Measurements from ENCODE around the gene CLDN4. TPM values are rescaled to one million over a fixed set of nuclear protein-coding genes. Genes with fewer than 3 reads are reported as not detected.

The CLDN4 gene
- total RNA-seq, 1 experiment from 2014 or later = 283 TPM

DNA sequence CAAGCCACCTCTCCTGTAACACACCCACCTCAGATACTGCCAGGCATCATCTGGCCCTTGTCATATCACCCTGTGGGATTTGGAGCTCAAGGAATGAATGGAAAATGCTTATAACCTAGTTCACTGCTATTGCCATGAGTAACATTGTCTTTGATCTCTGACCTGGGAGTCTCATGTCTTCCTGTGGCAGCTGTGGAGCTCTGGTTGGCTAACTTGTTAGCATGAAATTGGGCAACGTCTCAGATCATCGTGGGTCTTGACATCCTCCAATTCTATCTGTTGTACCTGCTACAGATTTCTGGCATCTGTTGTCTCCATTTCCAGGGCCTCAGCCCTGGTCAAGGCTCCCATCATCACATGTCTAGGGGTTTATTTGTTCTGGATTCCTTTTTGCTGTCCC lies 28.0 kb downstream of the CLDN4 start:
- Mint-ChIP-seq H3K27ac (ENCODE audit: unreplicated experiment) (no peak overlapping the region), H3K27me3 (ENCODE audit: unreplicated experiment) (no peaks in the 10 kb centered on the region), H3K4me1 (ENCODE audit: low read depth, unreplicated experiment) (no peaks in the 10 kb centered on the region), H3K9me3 (ENCODE audit: low read depth, unreplicated experiment) (no peaks in the 10 kb centered on the region), H3K36me3 (ENCODE audit: insufficient read depth, unreplicated experiment) (no peaks in the 10 kb centered on the region), H3K4me3 (ENCODE audit: low read depth, unreplicated experiment) (no peak overlapping the region)
- BruUV-seq (replicated peaks) = no TSS peak
- CTCF ChIA-PET = no interaction called here
- intact Hi-C loops (cut with micrococcal nuclease; ENCODE audit: unreplicated experiment) = no loop called here
- TF ChIP-seq, protein P1, sequence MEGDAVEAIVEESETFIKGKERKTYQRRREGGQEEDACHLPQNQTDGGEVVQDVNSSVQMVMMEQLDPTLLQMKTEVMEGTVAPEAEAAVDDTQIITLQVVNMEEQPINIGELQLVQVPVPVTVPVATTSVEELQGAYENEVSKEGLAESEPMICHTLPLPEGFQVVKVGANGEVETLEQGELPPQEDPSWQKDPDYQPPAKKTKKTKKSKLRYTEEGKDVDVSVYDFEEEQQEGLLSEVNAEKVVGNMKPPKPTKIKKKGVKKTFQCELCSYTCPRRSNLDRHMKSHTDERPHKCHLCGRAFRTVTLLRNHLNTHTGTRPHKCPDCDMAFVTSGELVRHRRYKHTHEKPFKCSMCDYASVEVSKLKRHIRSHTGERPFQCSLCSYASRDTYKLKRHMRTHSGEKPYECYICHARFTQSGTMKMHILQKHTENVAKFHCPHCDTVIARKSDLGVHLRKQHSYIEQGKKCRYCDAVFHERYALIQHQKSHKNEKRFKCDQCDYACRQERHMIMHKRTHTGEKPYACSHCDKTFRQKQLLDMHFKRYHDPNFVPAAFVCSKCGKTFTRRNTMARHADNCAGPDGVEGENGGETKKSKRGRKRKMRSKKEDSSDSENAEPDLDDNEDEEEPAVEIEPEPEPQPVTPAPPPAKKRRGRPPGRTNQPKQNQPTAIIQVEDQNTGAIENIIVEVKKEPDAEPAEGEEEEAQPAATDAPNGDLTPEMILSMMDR (IDR thresholded peaks at IDR 0.05; ENCODE audit: unreplicated experiment) = no peak
- no peak for DNase-seq

DNA sequence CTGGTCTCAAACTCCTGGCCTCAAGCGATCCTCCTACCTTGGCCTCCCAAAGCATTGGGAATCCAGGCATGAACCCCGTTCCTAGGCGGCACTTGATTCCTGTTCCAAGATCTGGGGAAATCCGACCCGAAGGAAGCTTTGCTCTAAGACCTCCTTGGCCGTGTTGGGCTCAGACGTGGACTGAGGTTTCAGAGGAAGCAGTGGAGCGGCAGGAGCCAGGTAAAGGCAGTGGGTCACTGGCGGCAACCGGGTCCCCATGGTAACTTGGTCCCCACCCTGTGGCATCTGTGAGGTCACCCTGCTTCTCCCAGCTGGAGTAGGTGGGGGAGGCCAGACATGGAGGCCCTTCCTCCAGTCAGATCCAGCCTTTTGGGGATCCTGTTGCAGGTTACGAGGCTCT lies 30.1 kb downstream of the CLDN4 start, which contains the start of gene TMEM270:
TMEM270 (plus strand) TSS at position 301 of the 400 bp plus-strand sequence; CDS start at position 337, 36 bp downstream.
- H3K27me3 Mint-ChIP-seq (ENCODE audit: unreplicated experiment) = no peaks in the 10 kb centered on the region
- no peak within 1 kb of the TSS for H3K4me3 Mint-ChIP-seq (ENCODE audit: low read depth, unreplicated experiment)
- H3K9me3 Mint-ChIP-seq (ENCODE audit: low read depth, unreplicated experiment) = no peaks in the 10 kb centered on the region
- no peak for DNase-seq
- CTCF ChIA-PET = interaction anchor here (0.6 kb wide), 1 partner anchor 101 kb away, joined by 3 read pairs; no protein-coding TSS in a partner anchor
- no peak within 1 kb of the TSS for H3K27ac Mint-ChIP-seq (ENCODE audit: unreplicated experiment)
- no peaks in the 10 kb centered on the region for H3K36me3 Mint-ChIP-seq (ENCODE audit: insufficient read depth, unreplicated experiment)
- TF ChIP-seq, protein P1 (IDR thresholded peaks at IDR 0.05; ENCODE audit: unreplicated experiment) = no peak
- intact Hi-C loops (cut with micrococcal nuclease; ENCODE audit: unreplicated experiment) = no loop called here
- H3K4me1 Mint-ChIP-seq (ENCODE audit: low read depth, unreplicated experiment) = no peaks in the 10 kb centered on the region
- BruUV-seq (replicated peaks) = no TSS peak

- H3K9me3 Mint-ChIP-seq (ENCODE audit: low read depth, unreplicated experiment) = no peaks in the 10 kb centered on the region
- no peaks in the 10 kb centered on the region for H3K27me3 Mint-ChIP-seq (ENCODE audit: unreplicated experiment)
- intact Hi-C loops (cut with micrococcal nuclease; ENCODE audit: unreplicated experiment) = no loop called here
- no peak overlapping the region for H3K4me3 Mint-ChIP-seq (ENCODE audit: low read depth, unreplicated experiment)
- H3K4me1 Mint-ChIP-seq (ENCODE audit: low read depth, unreplicated experiment) = no peaks in the 10 kb centered on the region
- TF ChIP-seq, protein P1 (IDR thresholded peaks at IDR 0.05; ENCODE audit: unreplicated experiment) = no peak
- no peaks in the 10 kb centered on the region for H3K36me3 Mint-ChIP-seq (ENCODE audit: insufficient read depth, unreplicated experiment)
- no peak overlapping the region for H3K27ac Mint-ChIP-seq (ENCODE audit: unreplicated experiment)
- no peak for DNase-seq
- no TSS peak for BruUV-seq (replicated peaks)
- CTCF ChIA-PET = interaction anchor here (0.6 kb wide), 1 partner anchor 100 kb away, joined by 3 read pairs; no protein-coding TSS in a partner anchor
Observed at GRCh38 chr7:73861305-73861704, 30.5 kb downstream of the CLDN4 start.

DNA sequence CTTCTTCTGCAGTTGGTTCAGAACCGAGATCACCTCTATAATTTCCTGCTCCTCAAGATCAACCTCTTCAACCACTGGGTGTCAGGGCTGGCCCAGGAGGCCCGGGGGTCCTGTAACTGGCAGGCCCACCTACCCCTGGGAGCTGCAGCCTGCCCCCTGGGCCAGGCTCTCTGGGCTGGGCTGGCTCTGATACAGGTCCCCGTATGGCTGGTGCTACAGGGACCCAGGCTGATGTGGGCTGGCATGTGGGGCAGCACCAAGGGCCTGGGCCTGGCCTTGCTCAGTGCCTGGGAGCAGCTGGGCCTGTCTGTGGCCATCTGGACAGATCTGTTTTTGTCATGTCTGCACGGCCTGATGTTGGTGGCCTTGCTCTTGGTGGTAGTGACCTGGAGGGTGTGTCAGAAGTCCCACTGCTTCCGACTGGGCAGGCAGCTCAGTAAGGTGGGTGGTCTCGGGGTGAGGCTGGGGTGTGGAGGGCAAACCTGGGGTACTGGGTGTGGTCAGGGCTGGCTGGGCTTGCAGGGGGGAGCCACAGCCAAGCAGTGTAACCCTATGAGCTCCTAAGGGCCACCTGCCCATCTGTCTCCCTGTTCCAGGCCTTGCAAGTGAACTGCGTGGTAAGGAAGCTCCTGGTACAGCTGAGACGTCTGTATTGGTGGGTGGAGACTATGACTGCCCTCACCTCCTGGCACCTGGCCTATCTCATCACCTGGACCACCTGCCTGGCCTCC lies 34.4 kb downstream of the CLDN4 start:
- no peak for DNase-seq
- no peak overlapping the region for H3K27ac Mint-ChIP-seq (ENCODE audit: unreplicated experiment)
- intact Hi-C loops (cut with micrococcal nuclease; ENCODE audit: unreplicated experiment) = loop anchor here (5.0 kb wide), 1 partner anchor 162 kb away; the partner anchor contains the start of gene ELN
- H3K27me3 Mint-ChIP-seq (ENCODE audit: unreplicated experiment) = no peaks in the 10 kb centered on the region
- H3K9me3 Mint-ChIP-seq (ENCODE audit: low read depth, unreplicated experiment) = no peaks in the 10 kb centered on the region
- H3K4me3 Mint-ChIP-seq (ENCODE audit: low read depth, unreplicated experiment) = no peak overlapping the region
- CTCF ChIA-PET = interaction anchor here (1.0 to 1.2 kb wide), 3 partner anchors 162 to 194 kb away, joined by 3 to 4 read pairs (median 3); no protein-coding TSS in a partner anchor
- no TSS peak for BruUV-seq (replicated peaks)
- H3K36me3 Mint-ChIP-seq (ENCODE audit: insufficient read depth, unreplicated experiment) = no peaks in the 10 kb centered on the region
- H3K4me1 Mint-ChIP-seq (ENCODE audit: low read depth, unreplicated experiment) = no peaks in the 10 kb centered on the region
- TF ChIP-seq, protein P1 (IDR thresholded peaks at IDR 0.05; ENCODE audit: unreplicated experiment) = no peak
